Vagina (tissue), 2 donors: Measurements from ENCODE around the gene MYRIP. TPM values are rescaled to one million over a fixed set of nuclear protein-coding genes. Genes with fewer than 3 reads are reported as not detected.

ENCODE experiments used
- DNase-seq, 2 donors: peaks; one replicate each; pipeline ENCODE4 v3.0.0-alpha.2; 2017; ENCODE audit errors: extremely low spot score in 2 of 2
- H3K27ac ChIP-seq: fragments of 200-600 bp; sonication (generic); one replicate; pipeline ENCODE4 v1.5.1; 2019
- H3K27me3 ChIP-seq: fragments of 200-600 bp; sonication (generic); one replicate; pipeline ENCODE4 v1.5.1; 2019
- H3K36me3 ChIP-seq, 2 donors: fragments of 200-600 bp; sonication (generic); one replicate each; pipeline ENCODE4 v1.5.1; 2017 to 2019
- H3K4me1 ChIP-seq: fragments of 200-600 bp; sonication (generic); one replicate; pipeline ENCODE4 v1.5.1; 2019
- H3K4me3 ChIP-seq, 2 donors: fragments of 200-600 bp; sonication (generic); 1 replicate in 1 of 2; 2 replicates in 1 of 2; pipeline ENCODE4 v1.5.1; 2016 to 2019
- H3K9me3 ChIP-seq: fragments of 200-600 bp; sonication (generic); one replicate; pipeline ENCODE4 v1.5.1; 2019
- CTCF ChIP-seq, 3 experiments: fragments of 450-650 bp in 2 of 3; fragments of 200-600 bp in 1 of 3; sonication (generic) in 1 of 3; IDR thresholded peaks; one replicate each; pipeline ENCODE4 v1.5.1; 2017 to 2019; ENCODE audit warnings: antibody characterized with exemption in 3 of 3, mild to moderate bottlenecking in 2 of 3, moderate library complexity in 2 of 3
- POLR2A ChIP-seq, 2 donors: fragments of 450-650 bp; IDR thresholded peaks; one replicate each; pipeline ENCODE4 v1.6.1; 2017; ENCODE audit warnings: antibody characterized with exemption in 2 of 2, mild to moderate bottlenecking in 2 of 2, moderate library complexity in 2 of 2
- POLR2AphosphoS5 ChIP-seq, 2 donors: sonication (generic); formaldehyde crosslinking; IDR thresholded peaks; one replicate each; pipeline ENCODE4 v1.9.0; 2017; ENCODE audit warnings: antibody characterized with exemption in 2 of 2, mild to moderate bottlenecking in 2 of 2, low read depth in 1 of 2; ENCODE audit not compliant: insufficient read depth in 1 of 2
- intact Hi-C: fragments of 100-400 bp; cut with DNase I; formaldehyde crosslinking; loops from one replicate; pipeline ENCODE4 v1.15.1; 2023
- total RNA-seq: library from RNA; depleted of rRNA; stranded (reverse); fragments of >200 nt; gene quantifications from one replicate; pipeline ENCODE4 v1.2.3, GENCODE V29; 2016

MYRIP gene
- total RNA-seq, 1 donor from 2014 or later, result 7.4 TPM

- Histone ChIP-seq H3K27me3 (no peaks in the 10 kb centered on the region), H3K9me3 (no peaks in the 10 kb centered on the region), H3K4me1 (no peaks in the 10 kb centered on the region), H3K36me3 (no peaks in the 10 kb centered on the region), H3K27ac (no peak overlapping the region), H3K4me3 (no peak overlapping the region)
- TF ChIP-seq CTCF (IDR thresholded peaks at IDR 0.05) (no peak), POLR2AphosphoS5 (IDR thresholded peaks at IDR 0.05; ENCODE audit: insufficient read depth in 1 of 2, low read depth in 1 of 2) (no peak), POLR2A (IDR thresholded peaks at IDR 0.05) (no peak)
- no peak for DNase-seq
- intact Hi-C loops, result no loop called here
Observed at GRCh38 chr3:40254891-40255290, 445.5 kb downstream of the MYRIP start.

- Histone ChIP-seq H3K27ac (no peak overlapping the region), H3K4me1 (no peaks in the 10 kb centered on the region), H3K4me3 (no peak overlapping the region), H3K9me3 (no peaks in the 10 kb centered on the region), H3K36me3 (no peaks in the 10 kb centered on the region), H3K27me3 (no peaks in the 10 kb centered on the region)
- TF ChIP-seq POLR2AphosphoS5 (IDR thresholded peaks at IDR 0.05; ENCODE audit: insufficient read depth in 1 of 2, low read depth in 1 of 2), result no peak
- TF ChIP-seq POLR2A (IDR thresholded peaks at IDR 0.05), result no peak
- TF ChIP-seq CTCF (IDR thresholded peaks at IDR 0.05), result no peak
- no peak for DNase-seq
- intact Hi-C loops, result no loop called here
Observed at GRCh38 chr3:40255532-40255931, 446.1 kb downstream of the MYRIP start.

GRCh38 chr3:40258064-40258463, 448.7 kb downstream of the MYRIP start:
- H3K36me3 ChIP-seq, result no peaks in the 10 kb centered on the region
- TF ChIP-seq POLR2A (IDR thresholded peaks at IDR 0.05) (no peak), CTCF (IDR thresholded peaks at IDR 0.05) (no peak), POLR2AphosphoS5 (IDR thresholded peaks at IDR 0.05; ENCODE audit: insufficient read depth in 1 of 2, low read depth in 1 of 2) (no peak)
- no peaks in the 10 kb centered on the region for H3K27me3 ChIP-seq
- intact Hi-C loops, result no loop called here
- no peak for DNase-seq
- H3K4me1 ChIP-seq, result no peaks in the 10 kb centered on the region
- H3K27ac ChIP-seq, result no peak overlapping the region
- no peak overlapping the region for H3K4me3 ChIP-seq
- H3K9me3 ChIP-seq, result no peaks in the 10 kb centered on the region

- Histone ChIP-seq H3K4me1 (no peaks in the 10 kb centered on the region), H3K4me3 (no peak overlapping the region), H3K27me3 (no peaks in the 10 kb centered on the region), H3K9me3 (no peaks in the 10 kb centered on the region), H3K36me3 (no peaks in the 10 kb centered on the region), H3K27ac (no peak overlapping the region)
- intact Hi-C loops, result no loop called here
- DNase-seq, result no peak
- TF ChIP-seq CTCF (IDR thresholded peaks at IDR 0.05) (no peak), POLR2A (IDR thresholded peaks at IDR 0.05) (no peak), POLR2AphosphoS5 (IDR thresholded peaks at IDR 0.05; ENCODE audit: insufficient read depth in 1 of 2, low read depth in 1 of 2) (no peak)
Observed at GRCh38 chr3:40258555-40258954, 449.1 kb downstream of the MYRIP start.

GRCh38 chr3:40262331-40262730, 452.9 kb downstream of the MYRIP start:
- intact Hi-C loops, result no loop called here
- H3K4me3 ChIP-seq, result no peak overlapping the region

More at GRCh38 chr3:40262331-40262730, 452.9 kb downstream of the MYRIP start:
- no peak for TF ChIP-seq POLR2AphosphoS5 (IDR thresholded peaks at IDR 0.05; ENCODE audit: insufficient read depth in 1 of 2, low read depth in 1 of 2)
- no peak for TF ChIP-seq POLR2A (IDR thresholded peaks at IDR 0.05)
- no peak for TF ChIP-seq CTCF (IDR thresholded peaks at IDR 0.05)
- no peaks in the 10 kb centered on the region for H3K36me3 ChIP-seq
- H3K27ac ChIP-seq, result no peak overlapping the region
- no peak for DNase-seq
- H3K9me3 ChIP-seq, result no peaks in the 10 kb centered on the region
- H3K27me3 ChIP-seq, result no peaks in the 10 kb centered on the region
- H3K4me1 ChIP-seq, result no peaks in the 10 kb centered on the region
